Middle frontal gyrus (tissue), 1 donor: ENCODE measurements around the gene GLP1R.

Experiments
- DNase-seq: peaks from one replicate; pipeline ENCODE4 v3.0.0-alpha.2; 2015; ENCODE audit warnings: low spot score; ENCODE audit errors: extremely low spot score

GLP1R gene

GRCh38 chr6:39085129-39085797, 36.7 kb downstream of the GLP1R start:
- no peak for DNase-seq

- DNase-seq, result no peak
Observed at GRCh38 chr6:39086294-39086693, 37.7 kb downstream of the GLP1R start.

GRCh38 chr6:39086711-39087110, 38.1 kb downstream of the GLP1R start:
- no peak for DNase-seq

- DNase-seq, result no peak
Observed at GRCh38 chr6:39087197-39087596, 38.6 kb downstream of the GLP1R start.

- no peak for DNase-seq
Observed at GRCh38 chr6:39088331-39088730, 39.8 kb downstream of the GLP1R start.

- DNase-seq, result no peak
Observed at GRCh38 chr6:39090036-39090435, 41.5 kb downstream of the GLP1R start.

GRCh38 chr6:39091220-39091619, 42.6 kb downstream of the GLP1R start:
- DNase-seq, result no peak

- DNase-seq, result no peak
Observed at GRCh38 chr6:39092124-39092523, 43.5 kb downstream of the GLP1R start.

- no peak for DNase-seq
Observed at GRCh38 chr6:39093149-39093708, 44.6 kb downstream of the GLP1R start.

GRCh38 chr6:39095578-39095977, 47.0 kb downstream of the GLP1R start:
- no peak for DNase-seq

GRCh38 chr6:39100358-39100757, 51.8 kb downstream of the GLP1R start:
- no peak for DNase-seq

- no peak for DNase-seq
Observed at GRCh38 chr6:39102071-39102820, 53.7 kb downstream of the GLP1R start.

- no peak for DNase-seq
Observed at GRCh38 chr6:39102821-39103136, 54.2 kb downstream of the GLP1R start.

GRCh38 chr6:39104528-39104927, 55.9 kb downstream of the GLP1R start:
- DNase-seq, result no peak

- DNase-seq, result no peak
Observed at GRCh38 chr6:39107034-39107433, 58.5 kb downstream of the GLP1R start.

- DNase-seq, result no peak
Observed at GRCh38 chr6:39107641-39108040, 59.1 kb downstream of the GLP1R start.

- no peak for DNase-seq
Observed at GRCh38 chr6:39108041-39108839, 59.7 kb downstream of the GLP1R start.

- DNase-seq, result no peak
Observed at GRCh38 chr6:39111280-39111679, 62.7 kb downstream of the GLP1R start.

GRCh38 chr6:39113788-39114187, 65.2 kb downstream of the GLP1R start:
- DNase-seq, result no peak

- no peak for DNase-seq
Observed at GRCh38 chr6:39114388-39114703, 65.8 kb downstream of the GLP1R start.

- peak; percentile 87 for DNase-seq
Observed at GRCh38 chr6:39114704-39115599, 66.4 kb downstream of the GLP1R start, which contains the start of gene SAYSD1. Gene SAYSD1, minus strand, starts transcription at chr6:39115186. Its CDS starts 97 bp downstream, at chr6:39115089.
